D721Med (cell line): Measurements from ENCODE around the gene SLC22A1.

Experiments
- DNase-seq: peaks from one replicate; pipeline ENCODE4 v3.0.0; 2011; ENCODE audit warnings: low spot score; ENCODE audit not compliant: insufficient read length
- FAIRE-seq: peaks from 2 replicates; lab custom pipeline; 2011; peaks lifted over from hg19 to GRCh38; lab: Jason Lieb, UNC
- TF ChIP-seq, protein P1 (sequence below): IDR thresholded peaks from 2 replicates; pipeline ENCODE4 v1.5.1; 2012; ENCODE audit warnings: mild to moderate bottlenecking, control low read depth; ENCODE audit not compliant: insufficient read depth; ENCODE audit errors: missing control alignments

SLC22A1 gene

DNA sequence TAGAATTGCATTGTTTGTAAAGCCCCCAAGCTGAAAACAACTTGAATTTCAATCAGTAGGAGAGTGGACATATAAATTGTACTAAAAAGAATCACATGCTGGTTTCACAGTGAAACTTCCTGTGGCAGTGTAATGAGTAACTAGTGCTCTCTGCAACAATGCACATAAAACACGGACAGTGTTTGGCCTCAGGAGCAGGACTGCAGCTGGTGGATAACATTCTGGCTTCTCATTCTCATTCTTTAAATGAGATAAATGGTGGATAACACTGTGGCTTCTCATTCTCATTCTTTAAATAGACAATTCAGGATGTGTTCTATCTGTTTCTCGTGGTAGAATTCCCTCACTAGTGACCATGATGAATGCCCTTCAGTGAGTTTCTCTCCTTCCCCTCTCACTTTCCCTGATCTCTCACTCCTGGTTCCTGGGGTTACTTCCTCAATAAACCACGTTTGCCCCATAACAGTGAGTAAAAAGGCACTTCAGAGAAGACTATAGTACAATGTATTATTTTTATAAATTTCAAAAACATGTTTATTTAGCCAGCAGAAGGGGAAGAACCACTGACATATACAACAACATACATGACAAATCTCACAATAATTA, 77.1 kb downstream of the SLC22A1 start:
- FAIRE-seq = no peak
- TF ChIP-seq, protein P1, sequence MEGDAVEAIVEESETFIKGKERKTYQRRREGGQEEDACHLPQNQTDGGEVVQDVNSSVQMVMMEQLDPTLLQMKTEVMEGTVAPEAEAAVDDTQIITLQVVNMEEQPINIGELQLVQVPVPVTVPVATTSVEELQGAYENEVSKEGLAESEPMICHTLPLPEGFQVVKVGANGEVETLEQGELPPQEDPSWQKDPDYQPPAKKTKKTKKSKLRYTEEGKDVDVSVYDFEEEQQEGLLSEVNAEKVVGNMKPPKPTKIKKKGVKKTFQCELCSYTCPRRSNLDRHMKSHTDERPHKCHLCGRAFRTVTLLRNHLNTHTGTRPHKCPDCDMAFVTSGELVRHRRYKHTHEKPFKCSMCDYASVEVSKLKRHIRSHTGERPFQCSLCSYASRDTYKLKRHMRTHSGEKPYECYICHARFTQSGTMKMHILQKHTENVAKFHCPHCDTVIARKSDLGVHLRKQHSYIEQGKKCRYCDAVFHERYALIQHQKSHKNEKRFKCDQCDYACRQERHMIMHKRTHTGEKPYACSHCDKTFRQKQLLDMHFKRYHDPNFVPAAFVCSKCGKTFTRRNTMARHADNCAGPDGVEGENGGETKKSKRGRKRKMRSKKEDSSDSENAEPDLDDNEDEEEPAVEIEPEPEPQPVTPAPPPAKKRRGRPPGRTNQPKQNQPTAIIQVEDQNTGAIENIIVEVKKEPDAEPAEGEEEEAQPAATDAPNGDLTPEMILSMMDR = no peak

DNA sequence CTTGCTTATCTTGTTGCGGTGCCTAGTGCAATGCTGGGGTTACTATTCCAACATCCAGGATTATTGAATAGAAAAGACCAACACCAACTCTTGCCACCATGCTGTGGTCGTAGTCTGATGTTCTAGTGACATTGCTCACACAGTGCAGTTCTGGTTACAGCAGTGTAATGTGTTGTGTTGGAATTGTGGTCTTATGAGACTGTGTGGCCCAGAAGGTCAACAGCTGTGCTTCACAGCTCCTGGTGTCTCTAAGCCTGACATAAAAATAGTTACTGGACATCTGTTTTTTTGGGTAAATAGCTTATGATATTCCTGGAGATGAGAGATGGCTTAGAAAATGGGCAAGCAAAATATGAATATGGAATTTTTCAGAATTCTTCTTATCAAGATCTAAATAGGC, 79.4 kb downstream of the SLC22A1 start:
- TF ChIP-seq, protein P1 = no peak
- DNase-seq = no peak
- FAIRE-seq = no peak

More for the DNA sequence above, 77.1 kb downstream of the SLC22A1 start:
- DNase-seq = no peak

- FAIRE-seq = no peak
- TF ChIP-seq, protein P1 = no peak
Observed at GRCh38 chr6:160202411-160202810, 80.8 kb downstream of the SLC22A1 start.

GRCh38 chr6:160203076-160203475, 81.5 kb downstream of the SLC22A1 start:
- FAIRE-seq (no peak), DNase-seq (no peak)
- TF ChIP-seq, protein P1 = no peak

More at GRCh38 chr6:160202411-160202810, 80.8 kb downstream of the SLC22A1 start:
- DNase-seq = no peak

GRCh38 chr6:160203522-160203921, 81.9 kb downstream of the SLC22A1 start:
- TF ChIP-seq, protein P1 = no peak
- FAIRE-seq (no peak), DNase-seq (no peak)

DNA sequence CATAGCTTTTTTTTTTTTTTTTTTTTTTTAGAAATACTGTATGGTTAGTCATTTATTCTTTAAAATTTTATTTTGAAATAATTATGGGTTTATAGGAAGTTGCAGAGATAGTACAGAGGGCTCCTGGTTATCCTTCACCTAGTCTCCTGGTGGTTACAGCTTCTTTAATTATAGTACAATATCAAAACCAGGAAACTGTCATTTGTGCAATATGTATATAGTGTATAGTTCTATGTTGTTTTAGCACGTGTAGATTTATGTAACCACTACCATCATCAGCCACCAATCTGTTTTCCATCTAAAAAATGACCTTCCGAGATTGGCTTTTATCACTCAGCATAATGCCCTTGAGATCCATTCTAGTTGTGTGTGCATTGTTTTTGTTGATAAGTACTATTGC, 82.3 kb downstream of the SLC22A1 start:
- TF ChIP-seq, protein P1 = no peak
- no peak for DNase-seq
- FAIRE-seq = no peak

- DNase-seq = no peak
- no peak for FAIRE-seq
Observed at GRCh38 chr6:160204710-160205109, 83.1 kb downstream of the SLC22A1 start.

More at GRCh38 chr6:160204710-160205109, 83.1 kb downstream of the SLC22A1 start:
- TF ChIP-seq, protein P1 = no peak
